Tibial nerve (tissue), 4 donors: ENCODE data around the gene GNA12. TPM values are rescaled to one million over a fixed set of nuclear protein-coding genes. Genes with fewer than 3 reads are reported as not detected.

Source experiments
- DNase-seq, 2 donors: peaks; one replicate each; pipeline ENCODE4 v3.0.0-alpha.2; 2019; ENCODE audit warnings: low spot score in 2 of 2
- H3K27ac ChIP-seq, 4 donors: fragments of 200-600 bp; sonication (generic) in 3 of 4; one replicate each; pipeline ENCODE4 v1.5.1; 2017 to 2019; ENCODE audit warnings: mild to moderate bottlenecking in 1 of 4
- H3K27me3 ChIP-seq, 2 donors: fragments of 200-600 bp; sonication (generic) in 1 of 2; one replicate each; pipeline versions ENCODE4 v1.5.1 to v1.6.0; 2017 to 2019
- H3K36me3 ChIP-seq, 3 donors: fragments of 200-600 bp; sonication (generic); one replicate each; pipeline ENCODE4 v1.5.1; 2018 to 2019
- H3K4me1 ChIP-seq, 4 donors: fragments of 200-600 bp; sonication (generic) in 3 of 4; one replicate each; pipeline ENCODE4 v1.5.1; 2017 to 2019
- H3K4me3 ChIP-seq, 4 donors: fragments of 200-600 bp; sonication (generic) in 3 of 4; one replicate each; pipeline ENCODE4 v1.5.1; 2017 to 2019; ENCODE audit warnings: mild to moderate bottlenecking in 1 of 4, moderate library complexity in 1 of 4
- H3K9me3 ChIP-seq, 4 donors: fragments of 200-600 bp; sonication (generic) in 3 of 4; one replicate each; pipeline ENCODE4 v1.5.1; 2017 to 2019
- EP300 ChIP-seq, 2 donors: sonication (generic); formaldehyde crosslinking; IDR thresholded peaks; one replicate each; pipeline ENCODE4 v1.6.1; 2017; ENCODE audit warnings: antibody characterized with exemption in 2 of 2, mild to moderate bottlenecking in 1 of 2
- POLR2A ChIP-seq, 2 donors: fragments of 450-650 bp; IDR thresholded peaks; one replicate each; pipeline ENCODE4 v1.6.1; 2017; ENCODE audit warnings: antibody characterized with exemption in 2 of 2, mild to moderate bottlenecking in 2 of 2, moderate library complexity in 2 of 2
- WGBS, 2 donors: methylation state at CpG; one replicate each; pipeline ENCODE4 v1.1.5; 2018; 5-methylcytosine and 5-hydroxymethylcytosine counted together
- total RNA-seq, 4 donors: library from RNA; depleted of rRNA; stranded (reverse); fragments of >200 nt; gene quantifications; one replicate each; pipeline ENCODE4 v1.1.0, GENCODE V29; 2016
- TF ChIP-seq, protein P1 (sequence below), 5 experiments: fragments of 200-600 bp in 3 of 5; fragments of 450-650 bp in 2 of 5; sonication (generic) in 3 of 5; IDR thresholded peaks; one replicate each; pipeline ENCODE4 v1.5.1; 2016 to 2019; ENCODE audit warnings: antibody characterized with exemption in 5 of 5, mild to moderate bottlenecking in 3 of 5, moderate library complexity in 2 of 5

Gene GNA12
- total RNA-seq, 4 donors from 2014 or later: 21.3 to 36.0 (median 29.4) TPM

DNA sequence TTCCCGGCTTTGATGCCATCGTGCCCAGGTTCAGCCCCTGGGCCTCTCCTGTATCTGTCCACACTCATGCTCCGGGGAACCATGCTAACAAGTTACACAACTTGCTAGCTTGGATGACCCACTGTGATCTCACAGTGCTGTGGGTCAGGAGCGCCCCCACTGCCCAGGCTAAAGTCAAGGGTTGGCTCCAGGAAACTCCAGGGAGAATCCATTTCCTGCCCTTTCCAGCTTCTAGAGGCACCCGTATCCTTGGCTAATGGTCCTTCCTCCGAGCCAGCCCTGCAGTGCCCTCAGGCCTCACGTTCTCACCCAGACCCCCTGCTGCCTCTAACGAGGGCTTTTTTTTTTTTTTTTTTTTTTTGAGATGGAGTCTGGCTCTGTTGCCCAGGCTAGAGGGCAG is 136.6 kb downstream of the GNA12 start:
- TF ChIP-seq, protein P1, sequence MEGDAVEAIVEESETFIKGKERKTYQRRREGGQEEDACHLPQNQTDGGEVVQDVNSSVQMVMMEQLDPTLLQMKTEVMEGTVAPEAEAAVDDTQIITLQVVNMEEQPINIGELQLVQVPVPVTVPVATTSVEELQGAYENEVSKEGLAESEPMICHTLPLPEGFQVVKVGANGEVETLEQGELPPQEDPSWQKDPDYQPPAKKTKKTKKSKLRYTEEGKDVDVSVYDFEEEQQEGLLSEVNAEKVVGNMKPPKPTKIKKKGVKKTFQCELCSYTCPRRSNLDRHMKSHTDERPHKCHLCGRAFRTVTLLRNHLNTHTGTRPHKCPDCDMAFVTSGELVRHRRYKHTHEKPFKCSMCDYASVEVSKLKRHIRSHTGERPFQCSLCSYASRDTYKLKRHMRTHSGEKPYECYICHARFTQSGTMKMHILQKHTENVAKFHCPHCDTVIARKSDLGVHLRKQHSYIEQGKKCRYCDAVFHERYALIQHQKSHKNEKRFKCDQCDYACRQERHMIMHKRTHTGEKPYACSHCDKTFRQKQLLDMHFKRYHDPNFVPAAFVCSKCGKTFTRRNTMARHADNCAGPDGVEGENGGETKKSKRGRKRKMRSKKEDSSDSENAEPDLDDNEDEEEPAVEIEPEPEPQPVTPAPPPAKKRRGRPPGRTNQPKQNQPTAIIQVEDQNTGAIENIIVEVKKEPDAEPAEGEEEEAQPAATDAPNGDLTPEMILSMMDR (IDR thresholded peaks at IDR 0.05): no peak
- TF ChIP-seq EP300 (IDR thresholded peaks at IDR 0.05) (no peak), POLR2A (IDR thresholded peaks at IDR 0.05) (no peak)
- no peak overlapping the region for H3K27ac ChIP-seq
- WGBS, 2 donors: 62 to 67% methylated on average over 8 of the region's 8 CpGs
- H3K4me1 ChIP-seq: peaks cover 0 to 12% (median 6%) of the 10 kb centered on the region in 4 donors
- no peak for DNase-seq
- peaks cover 0 to 7% (median 0%) of the 10 kb centered on the region in 4 donors for H3K9me3 ChIP-seq
- H3K27me3 ChIP-seq: no peaks in the 10 kb centered on the region
- no peak overlapping the region for H3K4me3 ChIP-seq
- peaks cover 0 to 15% (median 0%) of the 10 kb centered on the region in 3 donors for H3K36me3 ChIP-seq

DNA sequence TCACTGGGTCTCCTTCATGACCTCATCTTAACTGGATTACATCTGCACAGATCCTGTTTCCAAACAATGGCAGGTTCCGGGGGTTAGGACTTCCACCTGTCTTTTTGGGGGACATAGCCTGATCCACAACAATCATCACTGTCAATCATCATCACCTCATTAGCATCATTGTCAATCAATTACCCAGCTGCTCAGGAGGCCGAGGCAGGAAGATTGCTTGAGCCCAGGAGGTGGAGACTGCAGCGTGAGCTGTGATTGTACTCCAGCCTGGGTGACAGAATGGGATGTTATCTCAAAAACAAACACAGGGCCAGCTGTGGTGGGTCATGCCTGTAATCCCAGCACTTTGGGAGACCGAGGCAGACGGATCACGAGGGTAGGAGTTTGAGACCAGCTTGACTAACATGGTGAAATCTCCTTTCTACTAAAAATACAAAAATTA is 137.4 kb downstream of the GNA12 start:
- H3K9me3 ChIP-seq: peaks cover 0 to 7% (median 0%) of the 10 kb centered on the region in 4 donors
- WGBS, 2 donors: 58 to 67% methylated on average over 6 of the region's 6 CpGs

DNA sequence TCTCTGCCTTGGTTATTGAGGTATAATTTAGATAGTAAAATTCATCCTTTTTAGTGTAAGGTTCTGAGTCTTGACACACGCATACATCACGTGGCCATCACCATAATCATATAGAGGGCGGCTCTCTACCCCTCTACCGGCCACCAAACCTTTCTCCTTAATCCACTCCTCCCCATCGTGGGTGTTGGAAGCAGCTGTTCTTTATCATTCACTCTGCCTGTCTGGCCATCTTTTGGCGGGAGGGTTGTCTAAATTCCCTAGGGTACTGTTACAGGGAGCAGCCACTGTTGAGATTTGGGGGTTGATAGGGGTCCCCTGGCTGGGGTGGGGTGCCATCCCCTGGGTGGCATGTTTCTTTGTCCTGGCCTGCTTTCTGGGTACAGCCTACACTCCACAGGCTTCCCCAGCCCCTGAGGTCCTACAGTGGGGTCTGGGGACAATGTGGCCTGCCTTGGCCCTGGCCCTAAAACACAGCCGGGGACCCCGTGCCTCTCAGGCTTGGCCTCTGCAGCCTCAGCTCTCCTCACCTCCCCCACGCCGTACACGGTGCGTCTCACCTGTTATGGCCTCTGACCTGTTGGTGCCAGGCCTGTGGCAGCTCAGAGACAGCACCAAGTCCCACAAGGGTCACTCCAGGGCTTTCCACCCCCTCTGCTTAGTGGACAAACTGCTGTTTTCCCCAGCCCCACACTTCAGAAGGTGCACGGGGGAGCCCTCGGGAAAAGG is 138.6 kb downstream of the GNA12 start:
- peaks cover 0 to 7% (median 0%) of the 10 kb centered on the region in 4 donors for H3K9me3 ChIP-seq
- no peak overlapping the region for H3K4me3 ChIP-seq
- H3K27ac ChIP-seq: no peak overlapping the region
- no peak for DNase-seq
- no peaks in the 10 kb centered on the region for H3K36me3 ChIP-seq
- TF ChIP-seq POLR2A (IDR thresholded peaks at IDR 0.05) (no peak), EP300 (IDR thresholded peaks at IDR 0.05) (no peak)
- TF ChIP-seq, protein P1 (IDR thresholded peaks at IDR 0.05): no peak
- WGBS, 2 donors: 84 to 85% methylated on average over 14 of the region's 14 CpGs
- H3K27me3 ChIP-seq: no peaks in the 10 kb centered on the region
- peaks cover 0 to 17% (median 6%) of the 10 kb centered on the region in 4 donors for H3K4me1 ChIP-seq

More for the DNA sequence above, 137.4 kb downstream of the GNA12 start:
- Histone ChIP-seq H3K27me3 (no peaks in the 10 kb centered on the region), H3K4me3 (no peak overlapping the region), H3K36me3 (peaks cover 0 to 9% (median 0%) of the 10 kb centered on the region in 3 donors), H3K4me1 (peaks cover 0 to 14% (median 8%) of the 10 kb centered on the region in 4 donors), H3K27ac (no peak overlapping the region)
- no peak for DNase-seq
- TF ChIP-seq, protein P1 (IDR thresholded peaks at IDR 0.05): no peak
- no peak for TF ChIP-seq EP300 (IDR thresholded peaks at IDR 0.05)
- no peak for TF ChIP-seq POLR2A (IDR thresholded peaks at IDR 0.05)

DNA sequence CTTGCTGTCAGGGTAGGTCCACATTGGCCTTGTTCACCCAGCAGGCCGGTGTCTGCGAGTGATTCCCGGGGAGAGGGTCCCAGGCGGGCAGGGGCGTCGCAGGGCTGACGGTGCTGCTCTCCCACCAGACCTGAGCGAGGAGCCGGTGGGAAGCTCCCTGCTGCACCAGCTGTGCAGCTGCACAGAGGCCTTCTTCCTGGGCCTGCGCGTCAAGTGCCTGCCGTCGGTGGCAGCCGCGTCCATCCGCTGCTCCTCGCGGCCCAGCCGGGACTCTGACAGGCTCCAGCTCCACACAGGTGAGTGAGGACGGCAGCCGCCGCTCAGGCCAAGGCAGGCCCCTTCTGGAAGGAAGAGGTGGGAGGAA is 141.5 kb downstream of the GNA12 start:
- DNase-seq: no peak
- peaks cover 0 to 7% (median 0%) of the 10 kb centered on the region in 4 donors for H3K9me3 ChIP-seq
- WGBS, 2 donors: 76 to 89% methylated on average over 19 to 21 of the region's 22 CpGs
- no peaks in the 10 kb centered on the region for H3K36me3 ChIP-seq
- no peak for TF ChIP-seq EP300 (IDR thresholded peaks at IDR 0.05)
- TF ChIP-seq POLR2A (IDR thresholded peaks at IDR 0.05): no peak
- TF ChIP-seq, protein P1 (IDR thresholded peaks at IDR 0.05): no peak
- H3K4me3 ChIP-seq: no peak overlapping the region
- no peak overlapping the region for H3K27ac ChIP-seq
- H3K4me1 ChIP-seq: peaks cover 0 to 10% (median 0%) of the 10 kb centered on the region in 4 donors
- peaks cover 0 to 3% of the 10 kb centered on the region in 2 donors for H3K27me3 ChIP-seq
